Fibroblast of skin of back (primary cell): Measurements from ENCODE around the gene IGSF9. TPM values are rescaled to one million over a fixed set of nuclear protein-coding genes. Genes with fewer than 3 reads are reported as not detected.

Experiments
- DNase-seq: peaks from one replicate; pipeline ENCODE4 v3.0.0-alpha.2; 2013
- polyA plus RNA-seq, 2 experiments: library from polyadenylated mRNA; unstranded; fragments of 120-200 nt; gene quantifications; one replicate each; pipeline ENCODE4 v1.2.1, GENCODE V29; 2013; ENCODE audit not compliant: insufficient read length in 2 of 2

IGSF9 gene
- polyA plus RNA-seq (2013, experiment 1 of 2; ENCODE audit: insufficient read length): 0.18 TPM
- polyA plus RNA-seq (2013, experiment 2 of 2; ENCODE audit: insufficient read length): 0.06 TPM

- peak; percentile 82 for DNase-seq
These were observed at the start of gene IGSF9 for GRCh38 chr1:159945483-159946241. TSS of gene IGSF9 (minus strand) at chr1:159945613. CDS start at chr1:159943454, 2,159 bp downstream.

- DNase-seq: no peak
These were observed 49.5 kb upstream of the IGSF9 start for GRCh38 chr1:159994896-159995295.

GRCh38 chr1:159993911-159994310 lies 48.5 kb upstream of the IGSF9 start:
- no peak for DNase-seq

- peak; percentile 25 for DNase-seq
These were observed 46.7 kb upstream of the IGSF9 start for GRCh38 chr1:159992161-159992560.

GRCh38 chr1:159991513-159991912 lies 46.1 kb upstream of the IGSF9 start:
- DNase-seq: no peak

GRCh38 chr1:159990005-159990404 lies 44.6 kb upstream of the IGSF9 start:
- no peak for DNase-seq

- no peak for DNase-seq
These were observed 44.2 kb upstream of the IGSF9 start for GRCh38 chr1:159989581-159989980.

GRCh38 chr1:159988006-159988405 lies 42.6 kb upstream of the IGSF9 start:
- no peak for DNase-seq

- no peak for DNase-seq
These were observed 41.8 kb upstream of the IGSF9 start for GRCh38 chr1:159987186-159987585.

- no peak for DNase-seq
These were observed 41.1 kb upstream of the IGSF9 start for GRCh38 chr1:159986531-159986930.

GRCh38 chr1:159986093-159986492 lies 40.7 kb upstream of the IGSF9 start:
- no peak for DNase-seq

GRCh38 chr1:159985473-159985872 lies 40.1 kb upstream of the IGSF9 start:
- DNase-seq: no peak

- no peak for DNase-seq
These were observed 38.3 kb upstream of the IGSF9 start for GRCh38 chr1:159983681-159984080.

- no peak for DNase-seq
These were observed 36.9 kb upstream of the IGSF9 start for GRCh38 chr1:159982280-159982679.

- no peak for DNase-seq
These were observed 36.1 kb upstream of the IGSF9 start for GRCh38 chr1:159981351-159982055.

GRCh38 chr1:159980786-159981185 lies 35.4 kb upstream of the IGSF9 start:
- DNase-seq: no peak

- no peak for DNase-seq
These were observed 34.7 kb upstream of the IGSF9 start for GRCh38 chr1:159980076-159980475.

GRCh38 chr1:159979257-159979656 lies 33.8 kb upstream of the IGSF9 start:
- DNase-seq: no peak

- no peak for DNase-seq
These were observed 32.6 kb upstream of the IGSF9 start for GRCh38 chr1:159978107-159978398.

GRCh38 chr1:159977364-159978106 lies 32.1 kb upstream of the IGSF9 start:
- no peak for DNase-seq

- DNase-seq: no peak
These were observed 29.0 kb upstream of the IGSF9 start for GRCh38 chr1:159974350-159974965.

GRCh38 chr1:159973350-159973940 lies 28.0 kb upstream of the IGSF9 start:
- DNase-seq: no peak
